SK-N-SH (cell line): ENCODE results near the gene MTMR12.

Experiments used
- CTCF ChIP-seq: fragments of 200-600 bp; sonication (generic); IDR thresholded peaks from 2 replicates; pipeline ENCODE4 v1.6.1; 2017; ENCODE audit warnings: antibody characterized with exemption, mild to moderate bottlenecking, moderate library complexity
- EP300 ChIP-seq, 2 experiments: IDR thresholded peaks; 2 replicates each; pipeline versions ENCODE4 v1.4.0 to v1.6.1; 2012; ENCODE audit warnings: borderline replicate concordance in 1 of 2, low read depth in 1 of 2, low read length in 1 of 2
- FOXM1 ChIP-seq: IDR thresholded peaks from 2 replicates; pipeline ENCODE4 v1.4.0; 2012; ENCODE audit warnings: low read depth, mild to moderate bottlenecking
- MAX ChIP-seq: IDR thresholded peaks from 2 replicates; pipeline ENCODE4 v1.4.0; 2012; ENCODE audit warnings: low read depth
- NRF1 ChIP-seq: IDR thresholded peaks from 2 replicates; pipeline ENCODE4 v1.6.1; 2012; ENCODE audit warnings: low read depth, mild to moderate bottlenecking, low read length
- POLR2AphosphoS5 ChIP-seq: IDR thresholded peaks from 2 replicates; pipeline ENCODE4 v1.6.1; 2012; ENCODE audit warnings: low read depth, low read length
- RAD21 ChIP-seq: IDR thresholded peaks from 2 replicates; pipeline ENCODE4 v1.6.1; 2012; ENCODE audit warnings: mild to moderate bottlenecking, low read length
- RCOR1 ChIP-seq: fragments of 150-350 bp; IDR thresholded peaks from 2 replicates; pipeline ENCODE4 v1.6.1; 2017; ENCODE audit warnings: antibody characterized with exemption, low read length
- TAF1 ChIP-seq: IDR thresholded peaks from 2 replicates; pipeline ENCODE4 v1.6.1; 2012; ENCODE audit warnings: low read depth, mild to moderate bottlenecking, low read length, moderate library complexity, borderline replicate concordance
- TCF12 ChIP-seq: IDR thresholded peaks from 2 replicates; pipeline ENCODE4 v1.4.0; 2012

- no peak for TF ChIP-seq CTCF
- TF ChIP-seq TCF12, result no peak
- no peak for TF ChIP-seq EP300 (IDR thresholded peaks at IDR 0.05; ENCODE audit: borderline replicate concordance in 1 of 2, low read depth in 1 of 2, low read length in 1 of 2)
- no peak for TF ChIP-seq RCOR1
- no peak for TF ChIP-seq FOXM1
- TF ChIP-seq TAF1, result no peak
- no peak for TF ChIP-seq RAD21
- TF ChIP-seq MAX, result no peak
- no peak for TF ChIP-seq NRF1
- no peak for TF ChIP-seq POLR2AphosphoS5
Measured at GRCh38 chr5:32319392-32319791, 6.7 kb upstream of the MTMR12 start.
